ENCODE measurements around the gene LRFN3.

Gene LRFN3

GRCh38 chr19:35896643-35897040 is 39.5 kb upstream of the LRFN3 start:
- Histone ChIP-seq H3K27me3 (ENCODE audit: insufficient read depth, low read length) (no peaks in the 10 kb centered on the region), H3K36me3 (ENCODE audit: control insufficient read depth in 1 of 2, insufficient read depth in 2 of 2, low read length in 2 of 2) (peaks cover 30 to 43% of the 10 kb centered on the region in 2 experiments), H2BK12ac (ENCODE audit: low read length) (no peak overlapping the region), H2AFZ (ENCODE audit: insufficient read depth, low read length, poor library complexity) (no peak overlapping the region), H2BK5ac (ENCODE audit: low read depth, low read length, poor library complexity) (no peak overlapping the region), H3K23ac (ENCODE audit: low read length) (no peak overlapping the region), H4K8ac (ENCODE audit: low read depth, low read length) (no peak overlapping the region), H3K79me2 (ENCODE audit: control insufficient read depth, insufficient read depth, low read length, poor library complexity) (peaks cover 8% of the 10 kb centered on the region), H3K27ac (ENCODE audit: low read depth, low read length) (no peak overlapping the region), H3K4me2 (ENCODE audit: low read length) (no peak overlapping the region), H3K9me3 (ENCODE audit: insufficient read depth, low read depth, low read length) (no peaks in the 10 kb centered on the region), H3K4ac (ENCODE audit: low read depth, low read length) (no peak overlapping the region), H3K4me3 (ENCODE audit: low read depth, low read length) (no peak overlapping the region), H2AK5ac (ENCODE audit: low read length) (no peak overlapping the region), H3K79me1 (ENCODE audit: low read length) (peaks cover 13% of the 10 kb centered on the region), H3K4me1 (ENCODE audit: control insufficient read depth in 1 of 2, insufficient read depth in 2 of 2, low read length in 2 of 2) (peaks cover 5 to 14% of the 10 kb centered on the region in 2 experiments), H3K9ac (ENCODE audit: low read length) (no peak overlapping the region), H2BK120ac (ENCODE audit: insufficient read depth, low read length, poor library complexity) (no peak overlapping the region), H3K18ac (ENCODE audit: low read length) (no peak overlapping the region), H4K91ac (ENCODE audit: low read depth, low read length) (no peak overlapping the region), H3K14ac (ENCODE audit: low read length) (no peak overlapping the region), H4K12ac (ENCODE audit: low read depth, low read length) (no peak overlapping the region)
- WGBS (ENCODE audit: extremely low coverage, insufficient coverage, insufficient read length): no CpG with 5 or more reads among the region's 13 CpGs
- no peak for DNase-seq

GRCh38 chr19:35897706-35898451 is 38.3 kb upstream of the LRFN3 start:
- Histone ChIP-seq H3K4me3 (ENCODE audit: low read depth, low read length) (no peak overlapping the region), H3K79me1 (ENCODE audit: low read length) (peaks cover 13% of the 10 kb centered on the region), H3K4me1 (ENCODE audit: control insufficient read depth in 1 of 2, insufficient read depth in 2 of 2, low read length in 2 of 2) (peaks cover 6 to 18% of the 10 kb centered on the region in 2 experiments), H3K79me2 (ENCODE audit: control insufficient read depth, insufficient read depth, low read length, poor library complexity) (peaks cover 8% of the 10 kb centered on the region), H4K8ac (ENCODE audit: low read depth, low read length) (no peak overlapping the region), H3K4ac (ENCODE audit: low read depth, low read length) (no peak overlapping the region), H3K27me3 (ENCODE audit: insufficient read depth, low read length) (no peaks in the 10 kb centered on the region), H2AK5ac (ENCODE audit: low read length) (no peak overlapping the region), H3K9me3 (ENCODE audit: insufficient read depth, low read depth, low read length) (no peaks in the 10 kb centered on the region), H3K36me3 (ENCODE audit: control insufficient read depth in 1 of 2, insufficient read depth in 2 of 2, low read length in 2 of 2) (peaks cover 27 to 39% of the 10 kb centered on the region in 2 experiments), H3K27ac (ENCODE audit: low read depth, low read length) (no peak overlapping the region), H3K18ac (ENCODE audit: low read length) (peak overlapping the region; percentile 7), H4K12ac (ENCODE audit: low read depth, low read length) (peak overlapping the region; percentile 0), H4K91ac (ENCODE audit: low read depth, low read length) (no peak overlapping the region), H3K14ac (ENCODE audit: low read length) (no peak overlapping the region), H3K9ac (ENCODE audit: low read length) (no peak overlapping the region), H3K4me2 (ENCODE audit: low read length) (peak overlapping the region; percentile 99), H3K23ac (ENCODE audit: low read length) (no peak overlapping the region), H2BK120ac (ENCODE audit: insufficient read depth, low read length, poor library complexity) (no peak overlapping the region), H2AFZ (ENCODE audit: insufficient read depth, low read length, poor library complexity) (no peak overlapping the region), H2BK12ac (ENCODE audit: low read length) (no peak overlapping the region), H2BK5ac (ENCODE audit: low read depth, low read length, poor library complexity) (no peak overlapping the region)
- no peak for DNase-seq
- WGBS (ENCODE audit: extremely low coverage, insufficient coverage, insufficient read length): no CpG with 5 or more reads among the region's 13 CpGs

GRCh38 chr19:35898499-35898809 is 37.7 kb upstream of the LRFN3 start:
- peak overlapping the region; percentile 89 for H3K4me3 ChIP-seq (ENCODE audit: low read depth, low read length)
- peaks cover 13% of the 10 kb centered on the region for H3K79me1 ChIP-seq (ENCODE audit: low read length)
- peak overlapping the region; percentile 13 for H2AK5ac ChIP-seq (ENCODE audit: low read length)
- peak overlapping the region; percentile 46 for H3K4ac ChIP-seq (ENCODE audit: low read depth, low read length)
- H2BK5ac ChIP-seq (ENCODE audit: low read depth, low read length, poor library complexity): peak overlapping the region; percentile 42
- no peak overlapping the region for H3K9ac ChIP-seq (ENCODE audit: low read length)
- peak overlapping the region; percentile 70 for H4K91ac ChIP-seq (ENCODE audit: low read depth, low read length)
- peaks cover 27 to 38% of the 10 kb centered on the region in 2 experiments for H3K36me3 ChIP-seq (ENCODE audit: control insufficient read depth in 1 of 2, insufficient read depth in 2 of 2, low read length in 2 of 2)
- H3K4me2 ChIP-seq (ENCODE audit: low read length): peak overlapping the region; percentile 99
- no peak for DNase-seq
- peak overlapping the region; percentile 69 for H2AFZ ChIP-seq (ENCODE audit: insufficient read depth, low read length, poor library complexity)
- no peaks in the 10 kb centered on the region for H3K27me3 ChIP-seq (ENCODE audit: insufficient read depth, low read length)
- peak overlapping the region; percentile 62 for H4K8ac ChIP-seq (ENCODE audit: low read depth, low read length)
- no peak overlapping the region for H3K27ac ChIP-seq (ENCODE audit: low read depth, low read length)
- peak overlapping the region; percentile 58 for H4K12ac ChIP-seq (ENCODE audit: low read depth, low read length)
- H3K18ac ChIP-seq (ENCODE audit: low read length): peak overlapping the region; percentile 25
- no peak overlapping the region for H2BK120ac ChIP-seq (ENCODE audit: insufficient read depth, low read length, poor library complexity)
- H3K79me2 ChIP-seq (ENCODE audit: control insufficient read depth, insufficient read depth, low read length, poor library complexity): peaks cover 8% of the 10 kb centered on the region
- H3K4me1 ChIP-seq (ENCODE audit: control insufficient read depth in 1 of 2, insufficient read depth in 2 of 2, low read length in 2 of 2): peaks cover 11 to 22% of the 10 kb centered on the region in 2 experiments
- no peak overlapping the region for H3K23ac ChIP-seq (ENCODE audit: low read length)
- H3K9me3 ChIP-seq (ENCODE audit: insufficient read depth, low read depth, low read length): no peaks in the 10 kb centered on the region
- H3K14ac ChIP-seq (ENCODE audit: low read length): peak overlapping the region; percentile 66
- H2BK12ac ChIP-seq (ENCODE audit: low read length): no peak overlapping the region
- WGBS (ENCODE audit: extremely low coverage, insufficient coverage, insufficient read length): no CpG with 5 or more reads among the region's 17 CpGs

GRCh38 chr19:35899547-35900214 is 36.5 kb upstream of the LRFN3 start:
- Histone ChIP-seq H3K27ac (ENCODE audit: low read depth, low read length) (peak overlapping the region; percentile 84), H3K79me1 (ENCODE audit: low read length) (peaks cover 13% of the 10 kb centered on the region), H3K27me3 (ENCODE audit: insufficient read depth, low read length) (no peaks in the 10 kb centered on the region), H4K8ac (ENCODE audit: low read depth, low read length) (peak overlapping the region; percentile 84), H2BK120ac (ENCODE audit: insufficient read depth, low read length, poor library complexity) (peak overlapping the region; percentile 83), H3K14ac (ENCODE audit: low read length) (peak overlapping the region; percentile 97), H2BK5ac (ENCODE audit: low read depth, low read length, poor library complexity) (peak overlapping the region; percentile 86), H3K4me3 (ENCODE audit: low read depth, low read length) (peak overlapping the region; percentile 89), H2BK12ac (ENCODE audit: low read length) (no peak overlapping the region), H3K4me1 (ENCODE audit: control insufficient read depth in 1 of 2, insufficient read depth in 2 of 2, low read length in 2 of 2) (peaks cover 13 to 24% of the 10 kb centered on the region in 2 experiments), H4K91ac (ENCODE audit: low read depth, low read length) (peak overlapping the region; percentile 88), H4K12ac (ENCODE audit: low read depth, low read length) (peak overlapping the region; percentile 63), H3K4me2 (ENCODE audit: low read length) (peak overlapping the region; percentile 99), H2AFZ (ENCODE audit: insufficient read depth, low read length, poor library complexity) (peak overlapping the region; percentile 92), H3K4ac (ENCODE audit: low read depth, low read length) (peak overlapping the region; percentile 98), H3K9me3 (ENCODE audit: insufficient read depth, low read depth, low read length) (no peaks in the 10 kb centered on the region), H3K36me3 (ENCODE audit: control insufficient read depth in 1 of 2, insufficient read depth in 2 of 2, low read length in 2 of 2) (peaks cover 23 to 33% of the 10 kb centered on the region in 2 experiments), H3K79me2 (ENCODE audit: control insufficient read depth, insufficient read depth, low read length, poor library complexity) (peaks cover 8% of the 10 kb centered on the region), H3K9ac (ENCODE audit: low read length) (peak overlapping the region; percentile 91), H3K18ac (ENCODE audit: low read length) (peak overlapping the region; percentile 95), H3K23ac (ENCODE audit: low read length) (no peak overlapping the region), H2AK5ac (ENCODE audit: low read length) (peak overlapping the region; percentile 79)
- peak; percentile 72 to 79 for DNase-seq
- WGBS (ENCODE audit: extremely low coverage, insufficient coverage, insufficient read length): no CpG with 5 or more reads among the region's 43 CpGs
